ENCODE results near the gene MAP4K3. TPM values are rescaled to one million over a fixed set of nuclear protein-coding genes. Genes with fewer than 3 reads are reported as not detected.

MAP4K3 gene
- total and polyA plus RNA-seq, 8 donors: 13.5 to 166 (median 87.2) TPM

DNA sequence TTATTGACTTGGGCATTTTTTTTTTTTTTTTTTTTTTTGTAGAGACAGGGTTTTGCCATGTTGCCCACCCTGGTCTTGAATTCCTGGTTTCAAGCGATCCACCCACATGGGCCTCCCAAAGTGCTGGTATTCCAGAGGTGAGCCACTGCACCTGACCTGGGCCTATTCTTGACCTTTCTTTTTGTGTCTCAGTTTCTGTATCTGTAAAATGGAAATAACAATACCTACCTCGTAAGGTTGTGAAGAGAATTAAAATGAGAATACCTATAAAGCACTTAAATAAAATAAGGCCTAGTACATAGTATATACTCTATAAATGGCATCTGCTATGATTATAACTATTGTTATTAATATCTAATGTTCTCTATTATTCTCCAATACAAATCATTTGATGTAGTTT is 15.7 kb downstream of the MAP4K3 start:
- no peak for TF ChIP-seq POLR2A (IDR thresholded peaks at IDR 0.05)
- TF ChIP-seq, protein P1, sequence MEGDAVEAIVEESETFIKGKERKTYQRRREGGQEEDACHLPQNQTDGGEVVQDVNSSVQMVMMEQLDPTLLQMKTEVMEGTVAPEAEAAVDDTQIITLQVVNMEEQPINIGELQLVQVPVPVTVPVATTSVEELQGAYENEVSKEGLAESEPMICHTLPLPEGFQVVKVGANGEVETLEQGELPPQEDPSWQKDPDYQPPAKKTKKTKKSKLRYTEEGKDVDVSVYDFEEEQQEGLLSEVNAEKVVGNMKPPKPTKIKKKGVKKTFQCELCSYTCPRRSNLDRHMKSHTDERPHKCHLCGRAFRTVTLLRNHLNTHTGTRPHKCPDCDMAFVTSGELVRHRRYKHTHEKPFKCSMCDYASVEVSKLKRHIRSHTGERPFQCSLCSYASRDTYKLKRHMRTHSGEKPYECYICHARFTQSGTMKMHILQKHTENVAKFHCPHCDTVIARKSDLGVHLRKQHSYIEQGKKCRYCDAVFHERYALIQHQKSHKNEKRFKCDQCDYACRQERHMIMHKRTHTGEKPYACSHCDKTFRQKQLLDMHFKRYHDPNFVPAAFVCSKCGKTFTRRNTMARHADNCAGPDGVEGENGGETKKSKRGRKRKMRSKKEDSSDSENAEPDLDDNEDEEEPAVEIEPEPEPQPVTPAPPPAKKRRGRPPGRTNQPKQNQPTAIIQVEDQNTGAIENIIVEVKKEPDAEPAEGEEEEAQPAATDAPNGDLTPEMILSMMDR (IDR thresholded peaks at IDR 0.05): no peak
- TF ChIP-seq EP300 (IDR thresholded peaks at IDR 0.05): no peak
- no peak for TF ChIP-seq POLR2AphosphoS5 (IDR thresholded peaks at IDR 0.05)
- H3K9me3 ChIP-seq: no peaks in the 10 kb centered on the region
- no peaks in the 10 kb centered on the region for H3K27me3 ChIP-seq
- no peak overlapping the region for H3K4me3 ChIP-seq
- H3K36me3 ChIP-seq: no peaks in the 10 kb centered on the region
- 95 to 100% (median 97%) methylated on average over 2 of the region's 2 CpGs for WGBS, 5 donors
- H3K4me1 ChIP-seq: peaks cover 6 to 83% (median 41%) of the 10 kb centered on the region in 4 donors
- no peak overlapping the region for H3K27ac ChIP-seq
- intact Hi-C loops (cut with DNase I; ENCODE audit: low total_unique reads): no loop called here
- DNase-seq: no peak

DNA sequence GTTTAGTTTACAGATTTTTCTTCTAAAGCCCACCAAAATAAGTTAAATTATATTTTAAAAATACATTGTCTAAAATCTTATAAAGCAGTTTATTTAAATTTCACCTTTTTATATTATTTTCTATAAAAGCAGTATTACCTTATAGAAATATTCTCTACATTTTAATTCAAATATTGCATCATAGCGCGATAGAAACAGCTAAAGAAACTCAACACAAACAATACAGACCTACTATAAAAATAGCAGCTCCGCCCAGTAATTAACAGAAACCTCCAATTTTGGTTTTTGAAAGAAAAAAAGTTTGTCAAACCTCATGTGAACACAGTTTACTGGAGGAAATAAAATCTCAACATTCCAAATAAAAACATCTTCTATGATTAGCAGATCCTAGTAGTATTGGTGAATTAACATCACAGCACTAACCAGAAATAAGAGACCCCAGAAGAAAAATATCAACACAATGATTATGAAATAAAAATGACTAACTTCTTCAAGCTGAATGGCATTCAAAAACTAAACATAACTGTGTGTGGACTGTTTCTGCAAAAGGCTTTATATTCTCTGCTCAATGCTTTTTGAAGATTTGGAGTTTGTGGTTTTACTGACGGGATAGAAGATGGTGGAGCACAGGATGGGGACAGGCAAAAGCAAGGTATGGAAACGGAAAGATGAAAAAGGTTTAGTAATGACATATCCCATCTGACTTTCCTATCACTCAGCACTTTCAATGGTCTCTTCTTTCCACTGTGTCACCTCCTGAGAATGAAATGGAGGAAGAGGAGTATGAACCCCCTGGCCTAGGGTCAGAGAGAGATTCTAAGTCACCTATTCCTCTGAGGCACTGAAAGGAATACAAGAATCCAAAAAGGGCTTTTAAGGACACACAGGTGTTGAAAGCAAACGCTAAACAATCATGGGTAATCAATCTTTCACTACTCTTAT is 17.5 kb downstream of the MAP4K3 start:
- DNase-seq: no peak
- WGBS, 5 donors: 72 to 83% (median 78%) methylated on average over 6 of the region's 6 CpGs
- Histone ChIP-seq H3K27ac (no peak overlapping the region), H3K27me3 (no peaks in the 10 kb centered on the region), H3K36me3 (no peaks in the 10 kb centered on the region), H3K9me3 (no peaks in the 10 kb centered on the region), H3K4me3 (no peak overlapping the region), H3K4me1 (peaks cover 6 to 81% (median 40%) of the 10 kb centered on the region in 4 donors)
- intact Hi-C loops (cut with DNase I; ENCODE audit: low total_unique reads): no loop called here
- TF ChIP-seq POLR2AphosphoS5 (IDR thresholded peaks at IDR 0.05): no peak
- no peak for TF ChIP-seq POLR2A (IDR thresholded peaks at IDR 0.05)

DNA sequence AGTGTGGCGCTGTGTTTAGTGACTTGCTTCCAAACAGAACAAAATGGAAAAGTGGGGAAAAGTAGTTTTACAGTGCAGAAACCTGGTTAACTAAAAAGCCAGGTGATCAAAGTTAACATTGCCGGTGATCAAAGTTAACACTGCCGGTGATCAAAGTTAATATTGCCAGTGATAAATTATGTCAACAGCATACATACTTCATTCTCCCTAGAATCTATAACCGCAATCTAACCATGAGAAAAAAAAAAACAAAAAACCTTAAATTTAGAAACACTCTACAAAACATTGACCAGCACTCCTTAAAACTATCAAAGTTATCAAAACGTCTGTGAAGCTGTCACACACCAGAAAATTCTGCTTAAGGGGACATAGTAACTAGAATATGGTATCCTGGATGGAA is 18.6 kb downstream of the MAP4K3 start:
- intact Hi-C loops (cut with DNase I; ENCODE audit: low total_unique reads): no loop called here
- H3K9me3 ChIP-seq: no peaks in the 10 kb centered on the region
- TF ChIP-seq, protein P1 (IDR thresholded peaks at IDR 0.05): no peak
- no peak for TF ChIP-seq EP300 (IDR thresholded peaks at IDR 0.05)
- no peak for TF ChIP-seq POLR2A (IDR thresholded peaks at IDR 0.05)
- TF ChIP-seq POLR2AphosphoS5 (IDR thresholded peaks at IDR 0.05): no peak
- no peaks in the 10 kb centered on the region for H3K27me3 ChIP-seq
- no peak overlapping the region for H3K27ac ChIP-seq
- WGBS, 5 donors: 39 to 63% (median 53%) methylated on average over 5 of the region's 5 CpGs
- no peak overlapping the region for H3K4me3 ChIP-seq
- H3K36me3 ChIP-seq: no peaks in the 10 kb centered on the region
- H3K4me1 ChIP-seq: peaks cover 6 to 81% (median 43%) of the 10 kb centered on the region in 4 donors
- no peak for DNase-seq

DNA sequence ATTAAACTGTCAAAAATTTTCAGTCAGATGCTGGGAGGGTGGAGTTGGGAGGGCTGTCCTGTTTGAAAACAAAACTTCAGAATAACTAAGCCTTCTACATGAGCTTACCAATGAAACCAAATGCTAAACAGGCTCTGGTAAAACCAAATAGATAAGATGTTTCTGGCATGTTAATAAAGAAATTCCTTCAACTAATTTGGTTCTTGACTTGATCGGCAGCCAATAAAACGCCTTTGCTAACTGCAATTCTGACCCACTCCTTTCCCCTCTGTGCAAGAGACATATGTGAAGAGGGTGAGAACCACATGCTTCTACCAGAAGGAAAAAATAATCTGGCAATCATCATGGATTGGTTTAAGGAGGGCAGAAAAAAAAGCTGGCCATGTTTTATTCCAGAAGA is 20.9 kb downstream of the MAP4K3 start:
- Histone ChIP-seq H3K4me1 (peaks cover 6 to 88% (median 54%) of the 10 kb centered on the region in 4 donors), H3K36me3 (no peaks in the 10 kb centered on the region), H3K27me3 (no peaks in the 10 kb centered on the region), H3K27ac (no peak overlapping the region), H3K9me3 (no peaks in the 10 kb centered on the region), H3K4me3 (no peak overlapping the region)
- DNase-seq: no peak
- WGBS, 5 donors: 34 to 51% (median 46%) methylated on average over 2 of the region's 2 CpGs
- no peak for TF ChIP-seq POLR2AphosphoS5 (IDR thresholded peaks at IDR 0.05)
- TF ChIP-seq EP300 (IDR thresholded peaks at IDR 0.05): no peak
- TF ChIP-seq POLR2A (IDR thresholded peaks at IDR 0.05): no peak
- TF ChIP-seq, protein P1 (IDR thresholded peaks at IDR 0.05): no peak
- intact Hi-C loops (cut with DNase I; ENCODE audit: low total_unique reads): no loop called here
